ENCODE measurements around the gene GLI3. TPM values are rescaled to one million over a fixed set of nuclear protein-coding genes. Genes with fewer than 3 reads are reported as not detected.

The GLI3 gene
- total RNA-seq, 1 experiment from 2014 or later: 45.0 TPM

DNA sequence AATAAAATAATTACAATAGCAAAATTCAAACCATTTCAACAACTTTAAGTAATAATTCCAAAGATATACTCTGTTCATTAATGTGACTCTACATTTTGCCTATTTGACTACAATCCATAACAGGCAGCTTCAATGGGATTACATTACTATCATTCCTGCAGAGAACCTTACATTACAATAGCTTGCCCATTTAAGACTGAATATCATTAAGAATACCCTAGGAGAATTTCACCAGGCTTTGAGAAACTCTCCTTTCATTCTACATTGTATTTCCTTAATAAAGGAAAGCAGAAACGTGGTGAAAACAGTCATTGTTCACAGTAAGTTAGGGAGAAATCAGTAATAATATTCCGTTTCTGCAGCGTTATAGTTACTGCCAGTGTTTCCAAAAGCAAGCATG is 209.5 kb downstream of the GLI3 start:
- peaks cover 10 to 36% (median 33%) of the 10 kb centered on the region in 3 experiments for H3K36me3 Mint-ChIP-seq (ENCODE audit: insufficient read depth in 1 of 3, low read depth in 3 of 3)
- peaks cover 62% of the 10 kb centered on the region in 2 experiments for H3K4me1 Mint-ChIP-seq
- no peak overlapping the region for H3K9ac ChIP-seq (ENCODE audit: extremely low read depth, insufficient read length, low read length)
- H3K79me2 ChIP-seq (ENCODE audit: insufficient read depth, low read length): no peaks in the 10 kb centered on the region
- H3K9me3 Mint-ChIP-seq: peaks cover 0 to 4% of the 10 kb centered on the region in 2 experiments; a peak in 1 of 5 replicates
- no peaks in the 10 kb centered on the region for H3K9me3 ChIP-seq (ENCODE audit: control insufficient read depth, low read depth, low read length)
- peak overlapping the region; percentile 48 to 85 (median 82); a peak in 4 of 7 replicates for H3K27ac Mint-ChIP-seq
- H3K4ac ChIP-seq (ENCODE audit: low read depth, low read length): no peak overlapping the region
- no peak overlapping the region for H4K5ac ChIP-seq (ENCODE audit: insufficient read length, low read depth, low read length)
- peak overlapping the region; percentile 5 for H3K27ac ChIP-seq (ENCODE audit: insufficient read length, low read depth, low read length)
- H4K8ac ChIP-seq (replicated peaks; ENCODE audit: insufficient read length, low read depth, low read length): no peak overlapping the region
- no peak overlapping the region for H3T11ph ChIP-seq (ENCODE audit: low read length)
- peaks cover 5% of the 10 kb centered on the region; the same call in 1 of the 2 replicates for H3K4me1 ChIP-seq (ENCODE audit: insufficient read depth, low read length)
- no peak overlapping the region for H3K56ac ChIP-seq (ENCODE audit: insufficient read length, low read depth, low read length)
- no peak overlapping the region for H2AFZ ChIP-seq (ENCODE audit: low read length)
- H2BK15ac ChIP-seq (ENCODE audit: low read depth, low read length): no peak overlapping the region
- DNase-seq: no peak
- no peak overlapping the region for H4K91ac ChIP-seq (ENCODE audit: insufficient read length, low read depth, low read length)
- no peak overlapping the region for H3K18ac ChIP-seq (ENCODE audit: insufficient read length, low read depth, low read length)
- no peak overlapping the region for H3K23ac ChIP-seq (ENCODE audit: insufficient read length, low read depth, low read length)
- H3K27me3 ChIP-seq (ENCODE audit: insufficient read depth, low read length): no peaks in the 10 kb centered on the region
- no peaks in the 10 kb centered on the region for H3K79me1 ChIP-seq (ENCODE audit: insufficient read depth, low read depth, low read length, poor library complexity, severe bottlenecking)
- no peaks in the 10 kb centered on the region for H4K20me1 ChIP-seq (ENCODE audit: control insufficient read depth, insufficient read depth, insufficient read length)
- no peak overlapping the region for H3K14ac ChIP-seq (ENCODE audit: insufficient read depth, low read length)
- peak overlapping the region; percentile 39 for H3K4me2 ChIP-seq (ENCODE audit: insufficient read depth, insufficient read length, low read length)
- no CpG with 5 or more reads among the region's 3 CpGs for WGBS (ENCODE audit: extremely low coverage, insufficient read length, low lambda C conversion rate)
- no peak overlapping the region for H2BK20ac ChIP-seq (ENCODE audit: low read depth, low read length, poor library complexity, severe bottlenecking)
- no peak overlapping the region for H2AK5ac ChIP-seq (ENCODE audit: insufficient read length, low read length)
- H2BK5ac ChIP-seq (ENCODE audit: insufficient read length, low read length): no peak overlapping the region
- 0 out of 5 replicates have a peak overlapping the region, but pooled peaks of 1 of the 2 experiments have one; percentile 50 for H3K4me3 Mint-ChIP-seq
- H3K27me3 Mint-ChIP-seq (ENCODE audit: low read depth): no peaks in the 10 kb centered on the region
- H2BK120ac ChIP-seq (ENCODE audit: low read depth, low read length, poor library complexity, severe bottlenecking): no peak overlapping the region
- TF ChIP-seq, protein P1, sequence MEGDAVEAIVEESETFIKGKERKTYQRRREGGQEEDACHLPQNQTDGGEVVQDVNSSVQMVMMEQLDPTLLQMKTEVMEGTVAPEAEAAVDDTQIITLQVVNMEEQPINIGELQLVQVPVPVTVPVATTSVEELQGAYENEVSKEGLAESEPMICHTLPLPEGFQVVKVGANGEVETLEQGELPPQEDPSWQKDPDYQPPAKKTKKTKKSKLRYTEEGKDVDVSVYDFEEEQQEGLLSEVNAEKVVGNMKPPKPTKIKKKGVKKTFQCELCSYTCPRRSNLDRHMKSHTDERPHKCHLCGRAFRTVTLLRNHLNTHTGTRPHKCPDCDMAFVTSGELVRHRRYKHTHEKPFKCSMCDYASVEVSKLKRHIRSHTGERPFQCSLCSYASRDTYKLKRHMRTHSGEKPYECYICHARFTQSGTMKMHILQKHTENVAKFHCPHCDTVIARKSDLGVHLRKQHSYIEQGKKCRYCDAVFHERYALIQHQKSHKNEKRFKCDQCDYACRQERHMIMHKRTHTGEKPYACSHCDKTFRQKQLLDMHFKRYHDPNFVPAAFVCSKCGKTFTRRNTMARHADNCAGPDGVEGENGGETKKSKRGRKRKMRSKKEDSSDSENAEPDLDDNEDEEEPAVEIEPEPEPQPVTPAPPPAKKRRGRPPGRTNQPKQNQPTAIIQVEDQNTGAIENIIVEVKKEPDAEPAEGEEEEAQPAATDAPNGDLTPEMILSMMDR (conservative IDR thresholded peaks at IDR 0.05): no peak
- H3K23me2 ChIP-seq (ENCODE audit: insufficient read length, low read depth, low read length, poor library complexity, severe bottlenecking): no peaks in the 10 kb centered on the region
- no peak overlapping the region for H2BK12ac ChIP-seq (ENCODE audit: insufficient read length, low read depth, low read length)
